ENCODE data around the gene TCN2.
"Not testable (repeated sequence)": the region's sequence is repeated elsewhere in the genome, so short reads cannot be mapped to it uniquely, and the experiment has no call there.

TCN2 gene

GRCh38 chr22:30649430-30650007 is 42.5 kb downstream of the TCN2 start:
- peak; percentile 92 for DNase-seq

DNA sequence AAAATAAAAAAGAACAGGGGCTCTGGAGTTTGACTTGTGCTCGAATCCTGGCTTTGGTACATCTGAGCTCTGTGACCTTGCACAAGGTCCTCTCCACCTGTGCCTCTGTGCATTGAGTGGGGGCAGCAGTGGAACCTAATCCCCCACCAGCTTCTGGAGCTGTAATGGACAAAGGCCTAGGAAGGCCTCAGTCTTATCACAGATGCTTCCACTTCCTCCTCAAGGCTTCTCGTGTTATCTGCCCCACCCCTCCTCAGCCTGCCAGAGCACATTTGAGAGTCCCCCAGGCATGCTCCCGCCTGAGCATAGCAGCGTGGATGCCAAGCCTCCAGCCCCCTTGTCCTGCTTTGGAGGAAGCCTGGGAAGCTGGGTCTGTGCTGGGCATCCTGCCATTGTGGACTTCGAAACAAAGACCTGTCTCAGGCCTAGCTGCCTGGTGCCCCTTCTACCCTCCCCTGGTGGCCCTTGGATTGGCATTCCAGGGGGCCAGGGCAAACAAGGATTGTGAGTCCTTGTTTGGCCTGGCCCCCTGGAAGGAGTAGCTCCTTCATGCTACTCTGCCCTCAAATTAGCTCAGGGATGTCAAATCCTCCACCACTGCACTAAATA is 43.6 kb downstream of the TCN2 start:
- no peak for DNase-seq

GRCh38 chr22:30652852-30653251 is 45.9 kb downstream of the TCN2 start:
- DNase-seq, result no peak

GRCh38 chr22:30654361-30654760 is 47.4 kb downstream of the TCN2 start:
- no peak for DNase-seq

- no peak for DNase-seq
These were observed 48.6 kb downstream of the TCN2 start for GRCh38 chr22:30655532-30655931.

GRCh38 chr22:30662040-30662439 is 55.1 kb downstream of the TCN2 start:
- DNase-seq, result no peak

DNA sequence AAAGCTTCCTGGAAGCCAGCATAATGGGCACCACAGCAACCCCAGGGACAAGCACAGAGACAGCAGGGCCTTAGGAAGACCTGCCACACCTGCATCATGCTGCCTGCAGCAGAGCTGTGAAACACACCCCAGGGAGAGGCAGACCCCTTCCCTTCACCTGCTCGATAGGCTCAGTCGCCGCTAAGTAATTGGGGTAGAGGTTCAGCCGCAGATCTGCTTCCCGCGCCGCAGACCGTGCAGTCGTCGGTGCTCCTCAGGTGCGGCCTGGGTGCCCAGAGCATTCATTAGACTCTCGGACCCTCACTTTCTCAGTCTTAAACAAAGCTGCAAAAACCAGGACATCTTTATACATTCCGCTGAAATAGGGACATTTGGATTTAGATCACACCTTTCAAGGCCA is 57.8 kb downstream of the TCN2 start:
- no peak for DNase-seq

- no peak for DNase-seq
These were observed 58.3 kb downstream of the TCN2 start for GRCh38 chr22:30665266-30665665.

- no peak for DNase-seq
These were observed 58.8 kb downstream of the TCN2 start for GRCh38 chr22:30665786-30666185.

DNA sequence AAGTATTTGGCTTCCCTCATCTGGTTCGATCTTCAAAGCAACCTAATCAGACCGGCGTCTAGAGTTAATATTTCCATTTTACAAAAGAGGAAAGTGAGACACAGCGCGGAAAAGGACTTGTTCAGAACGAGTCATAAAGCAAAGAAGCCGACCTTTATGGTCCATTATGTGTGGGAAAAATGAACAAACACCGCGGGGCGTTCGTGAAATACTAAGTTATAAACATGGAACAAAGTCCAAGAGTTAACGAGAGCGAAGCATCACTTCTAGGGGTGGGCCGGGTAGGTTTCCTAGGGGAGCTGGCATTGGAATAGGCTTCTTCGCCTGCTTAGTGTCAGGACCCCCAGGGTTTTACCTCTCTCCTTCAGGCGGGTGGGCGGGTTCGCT is 60.1 kb downstream of the TCN2 start:
- DNase-seq, result peak; percentile 19

- peak; percentile 96 for DNase-seq
These were observed 60.8 kb downstream of the TCN2 start, which contains the start of gene DUSP18 for GRCh38 chr22:30667494-30668385. DUSP18 (minus strand) TSS chr22:30667875; CDS start chr22:30664003, 3,872 bp downstream.

DNA sequence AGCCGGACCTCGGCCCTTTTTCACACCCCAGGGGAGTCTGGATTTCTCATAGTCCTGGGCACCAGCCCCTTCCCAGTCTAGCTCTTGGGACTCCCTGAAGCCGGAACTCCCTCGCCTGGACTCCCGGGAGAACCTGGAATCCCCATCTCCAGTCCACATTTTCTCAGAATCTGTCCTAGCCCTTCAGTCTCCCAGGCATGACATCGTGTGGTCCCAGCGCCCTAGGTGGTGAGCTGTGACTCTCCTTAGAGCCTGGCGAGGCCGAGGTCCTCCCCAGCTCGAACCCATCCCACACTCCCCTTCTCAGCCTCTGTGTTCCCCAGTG is 61.4 kb downstream of the TCN2 start:
- DNase-seq, result no peak

DNA sequence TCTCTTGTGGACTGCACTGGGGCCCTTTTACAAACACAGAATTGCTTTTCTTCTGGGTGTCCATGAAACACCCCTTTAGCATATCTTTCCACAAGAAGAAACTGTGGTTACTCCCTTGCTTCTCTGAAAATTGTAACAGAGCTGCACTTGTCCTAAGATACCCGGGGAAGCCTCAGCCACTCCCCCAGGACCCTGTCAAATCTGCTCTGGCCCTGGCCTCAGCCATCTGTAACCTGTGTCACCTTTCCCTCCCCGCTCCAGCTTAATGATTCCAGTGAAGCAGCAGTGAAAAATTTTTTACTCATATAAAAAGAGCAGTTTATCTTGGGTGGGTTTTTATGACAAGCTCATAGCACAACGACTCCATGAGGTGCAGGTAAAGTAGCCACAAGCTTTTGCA is 64.1 kb downstream of the TCN2 start:
- no peak for DNase-seq

DNA sequence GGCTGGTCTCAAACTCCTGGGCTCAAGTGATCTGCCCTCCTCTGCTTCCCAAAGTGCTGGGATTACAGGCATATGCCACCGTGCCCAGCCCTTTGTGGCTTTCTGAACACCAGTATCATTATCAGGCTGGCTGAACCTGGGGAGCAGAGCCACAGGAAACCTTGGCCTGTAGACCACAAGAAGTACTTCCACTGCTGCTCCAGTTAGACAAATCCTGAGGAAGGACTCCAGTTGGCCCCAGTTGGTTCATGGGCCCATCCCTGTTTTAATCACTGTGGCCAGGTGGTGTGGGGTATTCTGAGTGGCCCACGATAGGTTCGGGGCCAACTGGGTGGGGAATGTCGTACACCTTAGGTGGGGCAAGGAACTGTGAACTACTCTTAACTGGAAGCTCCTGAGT is 66.2 kb downstream of the TCN2 start:
- no peak for DNase-seq

DNA sequence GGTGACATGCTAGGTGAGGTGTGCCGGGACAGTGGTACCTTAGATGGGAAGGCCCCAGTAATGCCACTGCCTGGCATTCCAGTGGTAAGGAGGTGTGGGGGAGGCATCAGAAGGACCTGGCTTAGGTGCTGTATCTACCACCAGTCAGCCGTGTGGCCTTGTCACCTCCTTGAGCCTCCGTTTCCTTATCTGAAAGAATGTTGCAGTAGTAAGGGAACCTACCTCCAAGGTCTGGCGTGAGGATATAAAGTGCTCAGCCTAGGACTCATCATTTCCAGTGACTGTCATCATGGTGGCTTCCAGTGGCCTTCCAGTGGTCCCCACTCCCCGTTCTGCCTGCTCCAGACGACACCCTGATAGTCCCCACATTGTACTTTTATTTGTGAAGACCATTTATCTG is 67.5 kb downstream of the TCN2 start:
- no peak for DNase-seq

DNA sequence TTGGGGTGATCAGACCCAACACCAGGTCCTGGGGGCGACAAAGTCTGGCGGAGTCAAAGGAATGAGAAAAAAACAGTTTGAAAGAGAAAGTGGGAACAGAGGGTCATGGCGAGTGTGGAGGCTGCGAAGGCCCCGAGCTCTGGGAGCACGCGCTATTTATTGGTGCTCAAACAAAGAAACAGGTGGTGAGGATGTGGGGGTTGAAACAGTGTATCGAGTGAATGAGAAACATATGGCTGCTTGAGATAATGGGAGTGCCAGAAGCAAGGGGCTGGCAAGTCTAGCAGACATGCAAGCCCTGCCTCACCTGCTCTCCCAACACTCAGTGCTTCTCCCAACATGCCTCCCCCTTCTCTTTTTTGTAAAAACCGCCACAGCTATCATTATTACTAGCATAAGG is 68.5 kb downstream of the TCN2 start:
- no peak for DNase-seq

GRCh38 chr22:30676565-30676964 is 69.6 kb downstream of the TCN2 start:
- not testable (repeated sequence) for DNase-seq
